HCT116 (cell line): ENCODE data around the gene RTN4. TPM values are rescaled to one million over a fixed set of nuclear protein-coding genes. Genes with fewer than 3 reads are reported as not detected.

Experiments used
- ATAC-seq: fragments of 200-7000 bp; cut with Tn5 transposase; 2 replicates; pipeline ENCODE4 v1.9.1; 2020; ENCODE audit warnings: mild to moderate bottlenecking, moderate library complexity
- BruUV-seq: library from RNA; stranded (reverse); fragments of 400-500 nt; replicated peaks from 2 replicates; lab custom pipeline; 2021; lab: Mats Ljungman, UMichigan
- CTCF ChIA-PET: fragments of 300-600 bp; sonication (Branson Sonifier 250); formaldehyde crosslinking; loops from one replicate; lab custom pipeline; 2021; ENCODE audit warnings: antibody characterized with exemption; lab: Charles Lee
- POLR2A ChIA-PET: fragments of 300-600, 350-600 bp; sonication (Branson Sonifier 250); formaldehyde crosslinking; loops from one replicate; lab custom pipeline; 2021; ENCODE audit warnings: antibody characterized with exemption; lab: Charles Lee
- RAD21 ChIA-PET, 2 experiments: fragments of 300-600 bp; sonication (Branson Sonifier 250); formaldehyde crosslinking; loops; one replicate each; lab custom pipeline; 2023; ENCODE audit warnings: low total read pairs in 2 of 2; ENCODE audit not compliant: uncharacterized antibody in 2 of 2, unreplicated experiment in 2 of 2, low non-redundant PET in 1 of 2; lab: Charles Lee
- DNase-seq: peaks from one replicate; pipeline ENCODE4 v3.0.0-alpha.2; 2010; ENCODE audit warnings: low read depth, low spot score
- H2AFZ ChIP-seq: fragments of 200-600 bp; shearing (Covaris generic), sonication (generic); 2 replicates; pipeline ENCODE4 v1.6.1; 2017; ENCODE audit warnings: low read depth, mixed run types, mixed read lengths, antibody characterized with exemption, low read length; ENCODE audit not compliant: poor library complexity, severe bottlenecking
- H3K27ac ChIP-seq: 2 replicates; pipeline ENCODE4 v1.5.1; 2012; ENCODE audit warnings: low read depth, low read length
- H3K27me3 ChIP-seq: fragments of 200-600 bp; sonication (generic); 2 replicates; pipeline ENCODE4 v1.6.1; 2016; ENCODE audit warnings: mixed run types, low read length, mixed read lengths; ENCODE audit not compliant: insufficient read depth
- H3K36me3 ChIP-seq, 2 experiments: fragments of 200-500 bp in 1 of 2; fragments of 200-600 bp in 1 of 2; sonication (Bioruptor generic) in 1 of 2; sonication (generic) in 1 of 2; 2 replicates each; pipeline versions ENCODE4 v1.5.1 to v1.6.1; 2014 to 2016; ENCODE audit warnings: low read length in 2 of 2, inconsistent platforms in 1 of 2, mixed read lengths in 1 of 2, mixed run types in 1 of 2; ENCODE audit not compliant: insufficient read depth in 2 of 2, control insufficient read depth in 1 of 2
- H3K4me1 ChIP-seq, 2 experiments: fragments of 200-600 bp in 1 of 2; sonication (generic) in 1 of 2; 2 replicates each; pipeline versions ENCODE4 v1.5.1 to v1.6.1; 2012 to 2017; ENCODE audit warnings: low read length in 2 of 2, inconsistent platforms in 1 of 2, mild to moderate bottlenecking in 1 of 2, mixed read lengths in 1 of 2, mixed run types in 1 of 2, moderate library complexity in 1 of 2; ENCODE audit not compliant: insufficient read depth in 2 of 2, control insufficient read depth in 1 of 2
- H3K4me2 ChIP-seq: fragments of 200-600 bp; sonication (generic); 2 replicates; pipeline ENCODE4 v1.6.1; 2017; ENCODE audit warnings: mixed run types, low read length, mixed read lengths
- H3K4me3 ChIP-seq, 2 experiments: fragments of 200-600 bp in 1 of 2; sonication (generic) in 1 of 2; replicated peaks in 1 of 2; 2 replicates each; pipeline ENCODE4 v1.5.1; 2011 to 2016; ENCODE audit warnings: low read length in 2 of 2, control low read depth in 1 of 2, low read depth in 1 of 2, mild to moderate bottlenecking in 1 of 2, mixed read lengths in 1 of 2, mixed run types in 1 of 2
- H3K79me2 ChIP-seq: fragments of 200-600 bp; sonication (generic); 2 replicates; pipeline ENCODE4 v1.6.1; 2017; ENCODE audit warnings: mild to moderate bottlenecking, mixed run types, low read length, moderate library complexity, mixed read lengths; ENCODE audit not compliant: insufficient read depth
- H3K9ac ChIP-seq: fragments of 200-600 bp; sonication (generic); 2 replicates; pipeline ENCODE4 v1.6.1; 2016; ENCODE audit warnings: low read length, mixed read lengths
- H3K9me2 ChIP-seq: fragments of 200-600 bp; sonication (generic), shearing (Covaris generic); 2 replicates; pipeline ENCODE4 v1.6.1; 2017; ENCODE audit warnings: mixed run types, mild to moderate bottlenecking, moderate library complexity; ENCODE audit not compliant: insufficient read depth
- H3K9me3 ChIP-seq, 2 experiments: fragments of 200-500 bp in 1 of 2; fragments of 200-600 bp in 1 of 2; sonication (Bioruptor generic) in 1 of 2; sonication (generic) in 1 of 2; 2 replicates each; pipeline ENCODE4 v1.6.1; 2014 to 2017; ENCODE audit warnings: low read length in 2 of 2, mixed read lengths in 2 of 2, inconsistent platforms in 1 of 2, low read depth in 1 of 2, mild to moderate bottlenecking in 1 of 2, mixed run types in 1 of 2, moderate library complexity in 1 of 2; ENCODE audit not compliant: control insufficient read depth in 1 of 2, insufficient read depth in 1 of 2
- H4K20me1 ChIP-seq: fragments of 200-600 bp; sonication (generic), shearing (Covaris generic); 2 replicates; pipeline ENCODE4 v1.6.1; 2017; ENCODE audit warnings: mixed run types, mild to moderate bottlenecking, moderate library complexity; ENCODE audit not compliant: insufficient read depth
- CEBPB ChIP-seq: IDR thresholded peaks from 2 replicates; pipeline ENCODE4 v1.6.1; 2012; ENCODE audit warnings: low read depth
- CTCF ChIP-seq, 3 experiments: fragments of 200-600 bp in 1 of 3; sonication (generic) in 1 of 3; IDR thresholded peaks in 2 of 3; conservative IDR thresholded peaks in 1 of 3; 2 replicates each; pipeline ENCODE4 v1.5.1; 2012 to 2017; ENCODE audit warnings: low read depth in 2 of 3, low read length in 2 of 3, antibody characterized with exemption in 1 of 3, borderline replicate concordance in 1 of 3, control low read depth in 1 of 3, mild to moderate bottlenecking in 1 of 3, mixed read lengths in 1 of 3, mixed run types in 1 of 3, moderate library complexity in 1 of 3; ENCODE audit not compliant: insufficient read depth in 1 of 3
- ELF1 ChIP-seq: IDR thresholded peaks from 2 replicates; pipeline ENCODE4 v1.6.1; 2012; ENCODE audit warnings: low read depth, borderline replicate concordance
- EZH2 ChIP-seq: fragments of 200-600 bp; sonication (generic); IDR thresholded peaks from 2 replicates; pipeline ENCODE4 v1.6.1; 2017; ENCODE audit warnings: antibody characterized with exemption, mixed run types
- FOSL1 ChIP-seq: IDR thresholded peaks from 2 replicates; pipeline ENCODE4 v1.6.1; 2012; ENCODE audit warnings: low read depth
- JUND ChIP-seq: IDR thresholded peaks from 2 replicates; pipeline ENCODE4 v1.6.1; 2012
- MAX ChIP-seq: IDR thresholded peaks from 2 replicates; pipeline ENCODE4 v1.6.1; 2012
- POLR2A ChIP-seq: IDR thresholded peaks from 2 replicates; pipeline ENCODE4 v1.7.0; 2011; ENCODE audit warnings: borderline replicate concordance; ENCODE audit not compliant: insufficient read depth, insufficient read length; ENCODE audit errors: extremely low read depth
- RAD21 ChIP-seq: IDR thresholded peaks from 2 replicates; pipeline ENCODE4 v1.6.1; 2012; ENCODE audit warnings: low read depth, mild to moderate bottlenecking
- REST ChIP-seq: IDR thresholded peaks from 2 replicates; pipeline ENCODE4 v1.6.1; 2012; ENCODE audit warnings: low read depth
- SP1 ChIP-seq: IDR thresholded peaks from 2 replicates; pipeline ENCODE4 v1.6.1; 2012; ENCODE audit warnings: low read depth
- YY1 ChIP-seq: IDR thresholded peaks from 2 replicates; pipeline ENCODE4 v1.6.1; 2011; ENCODE audit warnings: low read length, low read depth, moderate library complexity, mild to moderate bottlenecking; ENCODE audit not compliant: insufficient replicate concordance; ENCODE audit errors: extremely low read depth
- ZFX ChIP-seq: fragments of 450-650 bp; IDR thresholded peaks from 2 replicates; pipeline ENCODE4 v1.6.1; 2017
- ZNF274 ChIP-seq: fragments of 200-500 bp; sonication (Bioruptor generic); IDR thresholded peaks from 2 replicates; pipeline ENCODE4 v1.6.1; 2014; ENCODE audit warnings: mild to moderate bottlenecking, low read depth, low read length, inconsistent platforms
- intact Hi-C: fragments of 100-400 bp; cut with micrococcal nuclease; formaldehyde crosslinking; loops from 2 replicates; pipeline ENCODE4 v1.10.0; 2022
- total RNA-seq: library from RNA; stranded (reverse); gene quantifications from one replicate; pipeline ENCODE4 v1.2.1, GENCODE V29; 2021; ENCODE audit not compliant: unreplicated experiment

Gene RTN4
- total RNA-seq, 1 experiment from 2014 or later = 221 TPM

- no peaks in the 10 kb centered on the region for H3K36me3 ChIP-seq
- CTCF ChIA-PET = no interaction called here
- no TSS peak for BruUV-seq
- no peaks in the 10 kb centered on the region for H3K9me2 ChIP-seq
- RAD21 ChIA-PET = no interaction called here
- H3K4me3 ChIP-seq = no peak overlapping the region
- intact Hi-C loops = no loop called here
- no peaks in the 10 kb centered on the region for H4K20me1 ChIP-seq
- no peaks in the 10 kb centered on the region for H3K79me2 ChIP-seq
- DNase-seq (no peak), ATAC-seq (no peak)
- H3K9me3 ChIP-seq = no peaks in the 10 kb centered on the region
- no peak overlapping the region for H2AFZ ChIP-seq
- no peak overlapping the region for H3K4me2 ChIP-seq
- H3K27me3 ChIP-seq = no peaks in the 10 kb centered on the region
- no peak overlapping the region for H3K27ac ChIP-seq
- POLR2A ChIA-PET = interaction anchor here (1.1 to 2.1 kb wide), 4 partner anchors 8 to 47 kb away, joined by 3 to 9 read pairs (median 8); partner anchors contain the start of gene RTN4
- TF ChIP-seq POLR2A (no peak), YY1 (no peak), FOSL1 (no peak)
- H3K9ac ChIP-seq = no peak overlapping the region
- peaks cover 13 to 26% of the 10 kb centered on the region in 2 experiments for H3K4me1 ChIP-seq
Observed at GRCh38 chr2:55097461-55098410, 47.5 kb upstream of the RTN4 start.

- no peaks in the 10 kb centered on the region for H3K27me3 ChIP-seq
- no peaks in the 10 kb centered on the region for H3K9me3 ChIP-seq
- no peaks in the 10 kb centered on the region for H3K9me2 ChIP-seq
- peaks cover 15 to 33% of the 10 kb centered on the region in 2 experiments for H3K4me1 ChIP-seq
- no TSS peak for BruUV-seq
- H3K4me2 ChIP-seq = no peak overlapping the region
- ATAC-seq (no peak), DNase-seq (no peak)
- no peak overlapping the region for H3K27ac ChIP-seq
- no peak overlapping the region for H3K9ac ChIP-seq
- H4K20me1 ChIP-seq = no peaks in the 10 kb centered on the region
- no peak overlapping the region for H3K4me3 ChIP-seq
- CTCF ChIA-PET = no interaction called here
- RAD21 ChIA-PET = no interaction called here
- POLR2A ChIA-PET = interaction anchor here (1.1 to 2.1 kb wide), 4 partner anchors 9 to 47 kb away, joined by 3 to 9 read pairs (median 8); partner anchors contain the start of gene RTN4
- no peak overlapping the region for H2AFZ ChIP-seq
- intact Hi-C loops = no loop called here
- H3K36me3 ChIP-seq = no peaks in the 10 kb centered on the region
- no peaks in the 10 kb centered on the region for H3K79me2 ChIP-seq
- no peak for TF ChIP-seq CEBPB
- no peak for TF ChIP-seq JUND
- TF ChIP-seq ELF1 = no peak
- TF ChIP-seq CTCF (IDR thresholded peaks at IDR 0.05 in 2 of 3, conservative IDR thresholded peaks at IDR 0.05 in 1 of 3; ENCODE audit: borderline replicate concordance in 1 of 3, insufficient read depth in 1 of 3, low read depth in 2 of 3, low read length in 2 of 3) = no peak
- TF ChIP-seq SP1 = no peak
- no peak for TF ChIP-seq ZNF274
- no peak for TF ChIP-seq EZH2
- TF ChIP-seq MAX = no peak
- TF ChIP-seq ZFX = no peak
- TF ChIP-seq REST = no peak
- TF ChIP-seq RAD21 = no peak
- no peak for TF ChIP-seq POLR2A
Observed at GRCh38 chr2:55097082-55097460, 46.8 kb upstream of the RTN4 start.
